Right lobe of liver (tissue), 4 donors: ENCODE results near the gene MAML3.

Experiments used
- CTCF ChIP-seq, 4 donors: fragments of 200-600 bp in 3 of 4; fragments of 450-650 bp in 1 of 4; IDR thresholded peaks; one replicate each; pipeline versions ENCODE4 v1.5.1 to v1.8.0; 2016 to 2022; ENCODE audit warnings: antibody characterized with exemption in 4 of 4, mild to moderate bottlenecking in 2 of 4
- POLR2A ChIP-seq: fragments of 450-650 bp; IDR thresholded peaks from one replicate; pipeline ENCODE4 v1.6.1; 2017; ENCODE audit warnings: antibody characterized with exemption, mild to moderate bottlenecking
- donor health status: DM: no; HTN: no; CAD: no.
- donor health status: DM: no; HTN: no; CAD: no.
- donor health status: DM: no; HTN: yes; CAD: no.

- TF ChIP-seq CTCF (IDR thresholded peaks at IDR 0.05) (no peak), POLR2A (no peak)
These were observed 111.3 kb downstream of the MAML3 start for GRCh38 chr4:140042634-140043033.
